K562 (cell line): Measurements from ENCODE around the gene MED29. TPM values are rescaled to one million over a fixed set of nuclear protein-coding genes. Genes with fewer than 3 reads are reported as not detected.

Experiments used
- E2F1 ChIP-seq: sonication (generic); formaldehyde crosslinking; IDR thresholded peaks from 2 replicates; pipeline ENCODE4 v1.8.1; 2023; ENCODE audit warnings: mild to moderate bottlenecking, missing genetic modification reagents, moderate library complexity
- E2F5 ChIP-seq: sonication (generic); formaldehyde crosslinking; IDR thresholded peaks from 2 replicates; pipeline ENCODE4 v1.8.0; 2022; ENCODE audit warnings: mild to moderate bottlenecking, missing genetic modification reagents
- ETS1 ChIP-seq: conservative IDR thresholded peaks from 2 replicates; pipeline ENCODE4 v1.6.1; 2011; ENCODE audit warnings: low read depth, mild to moderate bottlenecking, low read length; ENCODE audit not compliant: control insufficient read depth
- FOXP1 ChIP-seq: sonication (generic); formaldehyde crosslinking; IDR thresholded peaks from 2 replicates; pipeline ENCODE4 v1.8.0; 2022; ENCODE audit warnings: mild to moderate bottlenecking, missing genetic modification reagents
- KDM5B ChIP-seq: fragments of 200-600 bp; sonication (generic); IDR thresholded peaks from 2 replicates; pipeline ENCODE4 v1.6.1; 2012; ENCODE audit warnings: low read depth, mild to moderate bottlenecking, moderate library complexity, low read length, control low read depth, inconsistent platforms; ENCODE audit not compliant: insufficient replicate concordance
- KHSRP ChIP-seq: fragments of 450-650 bp; IDR thresholded peaks from 2 replicates; pipeline ENCODE4 v1.6.1; 2017
- KLF1 ChIP-seq: fragments of 450-650 bp; IDR thresholded peaks from 2 replicates; pipeline ENCODE4 v1.6.1; 2016; ENCODE audit warnings: missing genetic modification characterization, missing compliant biosample characterization
- MTA3 ChIP-seq: fragments of 450-650 bp; formaldehyde crosslinking; IDR thresholded peaks from 2 replicates; pipeline ENCODE4 v1.6.1; 2017; ENCODE audit warnings: mild to moderate bottlenecking, borderline replicate concordance
- MXI1 ChIP-seq: IDR thresholded peaks from 2 replicates; pipeline ENCODE4 v1.6.1; 2011; ENCODE audit warnings: low read depth, mild to moderate bottlenecking, improper control_type of control experiment, low read length
- PTRF ChIP-seq: fragments of 450-650 bp; IDR thresholded peaks from 2 replicates; pipeline ENCODE4 v1.6.1; 2016; ENCODE audit warnings: mild to moderate bottlenecking, missing genetic modification characterization, missing compliant biosample characterization
- RFX1 ChIP-seq: fragments of 450-650 bp; IDR thresholded peaks from 2 replicates; pipeline ENCODE4 v1.6.1; 2016; ENCODE audit warnings: mild to moderate bottlenecking, moderate library complexity
- SIX5 ChIP-seq, 2 experiments: IDR thresholded peaks; 2 replicates each; pipeline ENCODE4 v1.6.1; 2011; ENCODE audit warnings: low read length in 2 of 2, borderline replicate concordance in 1 of 2, low read depth in 1 of 2, mild to moderate bottlenecking in 1 of 2, moderate library complexity in 1 of 2; ENCODE audit not compliant: insufficient read depth in 1 of 2
- SLC30A9 ChIP-seq: fragments of 250-450 bp; sonication (Bioruptor Pico); IDR thresholded peaks from 2 replicates; pipeline ENCODE4 v1.8.0; 2022; ENCODE audit warnings: mild to moderate bottlenecking, moderate library complexity
- SUPT5H ChIP-seq: fragments of 450-650 bp; IDR thresholded peaks from 2 replicates; pipeline ENCODE4 v1.6.1; 2016
- TSC22D4 ChIP-seq: fragments of 450-650 bp; IDR thresholded peaks from 2 replicates; pipeline ENCODE4 v1.6.1; 2016; ENCODE audit warnings: missing genetic modification characterization, missing biosample characterization, control low read depth
- ZBTB5 ChIP-seq: fragments of 450-650 bp; IDR thresholded peaks from 2 replicates; pipeline ENCODE4 v1.6.1; 2017; ENCODE audit warnings: antibody characterized with exemption
- ZC3H4 ChIP-seq: sonication (generic); formaldehyde crosslinking; IDR thresholded peaks from 2 replicates; pipeline ENCODE4 v1.9.0; 2021; ENCODE audit warnings: missing genetic modification reagents, borderline replicate concordance
- ZNF165 ChIP-seq: fragments of 250-450 bp; sonication (Bioruptor Pico); IDR thresholded peaks from 2 replicates; pipeline ENCODE4 v1.4.0; 2020; ENCODE audit warnings: borderline replicate concordance
- ZNF316 ChIP-seq: fragments of 450-650 bp; IDR thresholded peaks from 2 replicates; pipeline ENCODE4 v1.6.1; 2016
- ZNF436 ChIP-seq: fragments of 250-450, 450-650 bp; sonication (Bioruptor Pico); formaldehyde crosslinking; IDR thresholded peaks from 2 replicates; pipeline ENCODE4 v1.7.0; 2020; ENCODE audit warnings: mild to moderate bottlenecking
- ZNF584 ChIP-seq: fragments of 200-800 bp; sonication (Bioruptor generic); IDR thresholded peaks from 2 replicates; pipeline ENCODE4 v1.6.1; 2016; ENCODE audit warnings: low read depth, mild to moderate bottlenecking, missing genetic modification characterization, missing compliant biosample characterization
- polyA plus RNA-seq, 8 experiments: library from polyadenylated mRNA; depleted of rRNA in 4 of 8; stranded (reverse) in 5 of 8; unstranded in 3 of 8; fragments of >200 nt; fragmentation: Nextera tagmentation in 2 of 8; fragmentation: Illumina TruSeq in 1 of 8; extraction: Ambion mirVana in 2 of 8; extraction: Trizol in 1 of 8; gene quantifications; 2 replicates each; pipeline versions ENCODE4 v1.2.1 to v1.2.3, GENCODE V29; 2011 to 2014; ENCODE audit warnings: inconsistent platforms in 1 of 8, missing spikeins in 1 of 8
- total RNA-seq, 7 experiments: library from RNA; depleted of rRNA in 6 of 7; stranded (reverse); fragments of >200 nt in 6 of 7; fragmentation: Illumina TruSeq in 2 of 7; extraction: Trizol in 2 of 7; gene quantifications; 2 replicates each; pipeline versions ENCODE4 v1.2.1 to v1.2.3, GENCODE V29; 2011 to 2021; ENCODE audit warnings: low replicate concordance in 1 of 7

MED29 gene
- total and polyA plus RNA-seq, 9 of the 15 experiments (the other 6 are each of a cell fraction or from before 2014, with no cell fraction given) = 1.8 to 22.6 (median 12.4) TPM

- TF ChIP-seq ZNF584 (CRISPR knock-in tag) = no peak; the same call in 1 of the 2 replicates
- TF ChIP-seq MTA3 = 0 out of 2 replicates have a peak, but pooled peaks have one; percentile 64
- TF ChIP-seq ZBTB5 = no peak
- TF ChIP-seq KDM5B = peak; percentile 74
- TF ChIP-seq MXI1 = no peak
- TF ChIP-seq ZNF436 (CRISPR knock-in tag) = no peak
- TF ChIP-seq KHSRP = peak; percentile 55
- no peak for TF ChIP-seq ZNF316
- no peak for TF ChIP-seq FOXP1 (CRISPR knock-in tag)
- TF ChIP-seq ETS1 = peak; percentile 73; the same call in 1 of the 2 replicates
- no peak for TF ChIP-seq SIX5 (IDR thresholded peaks at IDR 0.05; ENCODE audit: borderline replicate concordance in 1 of 2, insufficient read depth in 1 of 2, low read depth in 1 of 2, low read length in 2 of 2)
- TF ChIP-seq SUPT5H = peak; percentile 60
- TF ChIP-seq TSC22D4 = no peak
- no peak for TF ChIP-seq ZC3H4 (CRISPR knock-in tag)
- no peak for TF ChIP-seq SLC30A9 (CRISPR knock-in tag)
- no peak for TF ChIP-seq RFX1
- no peak for TF ChIP-seq PTRF
- TF ChIP-seq ZNF165 (CRISPR knock-in tag) = no peak
- no peak for TF ChIP-seq E2F5
- TF ChIP-seq E2F1 (CRISPR knock-in tag) = no peak
- TF ChIP-seq KLF1 = no peak
These were observed 18.2 kb downstream of the MED29 start (continued) for GRCh38 chr19:39409208-39410016.
